Stimulated activated naive CD8-positive, alpha-beta T cell treated with anti-CD3 and anti-CD28 coated beads, Interleukin-15, amount 100 ng/mL, for 72 hours (primary cell): ENCODE data around the gene GAST.
"Not testable (repeated sequence)": the region's sequence is repeated elsewhere in the genome, so short reads cannot be mapped to it uniquely, and the experiment has no call there.

ENCODE experiments used
- ATAC-seq: fragments of 150-1000 bp; cut with Tn5 transposase; 2 replicates; pipeline ENCODE4 v1.10.0; 2021; ENCODE audit warnings: mild to moderate bottlenecking, moderate library complexity
- DNase-seq, 2 donors: peaks; one replicate each; pipeline ENCODE4 v3.0.0; 2021 to 2022
- H3K27ac Mint-ChIP-seq, 2 donors: one replicate each; pipeline ENCODE4 v1.8.0; 2022; ENCODE audit warnings: mild to moderate bottlenecking in 2 of 2, mixed read lengths in 2 of 2, moderate library complexity in 2 of 2
- H3K27me3 Mint-ChIP-seq: one replicate; pipeline ENCODE4 v1.8.0; 2022; ENCODE audit warnings: mixed read lengths
- H3K4me1 Mint-ChIP-seq: one replicate; pipeline ENCODE4 v1.8.0; 2022; ENCODE audit warnings: mild to moderate bottlenecking, mixed read lengths
- H3K4me3 Mint-ChIP-seq, 2 donors: one replicate each; pipeline ENCODE4 v1.8.0; 2022; ENCODE audit warnings: mild to moderate bottlenecking in 2 of 2, mixed read lengths in 2 of 2, moderate library complexity in 1 of 2
- H3K9me3 Mint-ChIP-seq, 2 donors: one replicate each; pipeline ENCODE4 v1.8.0; 2022; ENCODE audit warnings: mixed read lengths in 2 of 2

Gene GAST

GRCh38 chr17:41678907-41679739 is 33.0 kb upstream of the GAST start:
- ATAC-seq (peak; percentile 92), DNase-seq (peak; percentile 67 to 84)
- Mint-ChIP-seq H3K27ac (peak overlapping the region; percentile 94 to 98), H3K4me1 (peaks cover 77% of the 10 kb centered on the region), H3K4me3 (peak overlapping the region; percentile 79 to 83), H3K9me3 (peaks cover 7 to 9% of the 10 kb centered on the region in 2 donors), H3K27me3 (no peaks in the 10 kb centered on the region)

GRCh38 chr17:41679740-41680425 is 32.2 kb upstream of the GAST start:
- Mint-ChIP-seq H3K4me1 (peaks cover 76% of the 10 kb centered on the region), H3K4me3 (peak overlapping the region; percentile 79 to 83), H3K9me3 (peaks cover 7 to 9% of the 10 kb centered on the region in 2 donors), H3K27ac (peak overlapping the region; percentile 94 to 95), H3K27me3 (no peaks in the 10 kb centered on the region)
- DNase-seq (no peak), ATAC-seq (no peak)

GRCh38 chr17:41680426-41681040 is 31.6 kb upstream of the GAST start:
- ATAC-seq (no peak), DNase-seq (no peak)
- Mint-ChIP-seq H3K4me1 (peaks cover 72% of the 10 kb centered on the region), H3K27ac (peak overlapping the region in 1 of 2 donors; percentile 82), H3K27me3 (no peaks in the 10 kb centered on the region), H3K4me3 (no peak overlapping the region), H3K9me3 (peaks cover 7 to 9% of the 10 kb centered on the region in 2 donors)

DNA sequence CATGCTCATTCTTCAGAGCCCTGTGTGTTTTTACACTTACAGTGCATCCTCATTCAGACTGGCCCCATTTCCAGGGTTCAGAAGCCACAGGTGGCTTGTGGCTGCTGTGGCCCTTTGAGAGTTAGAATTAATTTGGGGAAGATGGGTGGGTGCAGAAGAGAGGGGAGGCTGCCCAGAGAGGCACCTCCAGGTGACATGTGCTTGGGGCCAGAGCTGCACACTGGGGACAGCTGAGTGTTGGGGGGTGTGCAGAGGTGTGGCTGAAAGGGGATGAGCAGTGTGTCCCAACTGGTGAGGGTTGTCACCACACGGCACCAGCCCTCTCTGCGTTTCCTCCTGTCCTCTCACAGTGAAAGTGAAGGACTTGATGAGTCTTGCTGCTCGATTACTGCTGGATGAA is 30.4 kb upstream of the GAST start:
- H3K4me1 Mint-ChIP-seq: peaks cover 62% of the 10 kb centered on the region
- no peaks in the 10 kb centered on the region for H3K27me3 Mint-ChIP-seq
- ATAC-seq (no peak), DNase-seq (no peak)
- H3K27ac Mint-ChIP-seq: peak overlapping the region in 1 of 2 donors; percentile 15
- peaks cover 1 to 6% of the 10 kb centered on the region in 2 donors for H3K9me3 Mint-ChIP-seq
- no peak overlapping the region for H3K4me3 Mint-ChIP-seq

- H3K4me1 Mint-ChIP-seq: peaks cover 62% of the 10 kb centered on the region
- ATAC-seq (no peak), DNase-seq (no peak)
- no peak overlapping the region for H3K27ac Mint-ChIP-seq
- no peak overlapping the region for H3K4me3 Mint-ChIP-seq
- H3K9me3 Mint-ChIP-seq: peaks cover 0 to 6% of the 10 kb centered on the region in 2 donors
- no peaks in the 10 kb centered on the region for H3K27me3 Mint-ChIP-seq
Observed at GRCh38 chr17:41682631-41683030, 29.5 kb upstream of the GAST start.

DNA sequence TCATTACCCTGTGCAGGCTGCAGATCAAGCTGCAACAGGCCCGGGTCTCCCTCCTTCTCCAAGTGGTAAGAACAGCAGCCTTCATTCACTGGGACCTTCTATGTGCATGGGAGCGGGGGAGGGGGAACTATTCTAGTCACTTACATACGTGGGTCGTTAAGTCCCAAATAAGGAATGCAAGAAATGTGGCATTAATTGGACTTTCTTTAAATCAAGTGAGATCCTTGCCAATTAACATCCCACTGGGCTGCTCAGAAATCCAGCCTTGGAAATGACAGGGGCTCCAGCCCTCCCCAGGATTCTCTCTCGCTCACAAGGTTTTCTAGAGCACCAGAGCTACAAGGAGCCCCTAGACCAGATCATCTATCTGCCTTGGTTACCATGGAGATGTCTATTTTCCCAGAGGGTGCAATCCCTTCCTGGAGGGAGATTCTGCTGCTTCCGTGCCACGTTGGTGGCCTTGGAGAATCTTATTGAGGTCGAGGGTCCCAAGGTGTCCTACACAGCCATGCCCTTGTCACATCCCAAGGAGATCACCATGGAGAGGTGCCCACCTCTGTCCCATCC is 28.6 kb upstream of the GAST start:
- no peak for DNase-seq
- Mint-ChIP-seq H3K4me3 (no peak overlapping the region), H3K9me3 (peaks cover 0 to under 1% of the 10 kb centered on the region in 2 donors), H3K27ac (no peak overlapping the region), H3K27me3 (no peaks in the 10 kb centered on the region), H3K4me1 (peaks cover 59% of the 10 kb centered on the region)
- no peak for ATAC-seq

GRCh38 chr17:41684035-41684434 is 28.1 kb upstream of the GAST start:
- Mint-ChIP-seq H3K27ac (no peak overlapping the region), H3K4me1 (peaks cover 59% of the 10 kb centered on the region), H3K9me3 (no peaks in the 10 kb centered on the region), H3K4me3 (no peak overlapping the region), H3K27me3 (no peaks in the 10 kb centered on the region)
- no peak for DNase-seq
- ATAC-seq: no peak

GRCh38 chr17:41685753-41686152 is 26.4 kb upstream of the GAST start:
- H3K27ac Mint-ChIP-seq, H3K9me3 Mint-ChIP-seq, H3K4me3 Mint-ChIP-seq, H3K27me3 Mint-ChIP-seq, DNase-seq, ATAC-seq: not testable (repeated sequence)
- H3K4me1 Mint-ChIP-seq: peaks cover 60% of the 10 kb centered on the region

GRCh38 chr17:41686281-41686680 is 25.9 kb upstream of the GAST start:
- Mint-ChIP-seq H3K9me3 (no peaks in the 10 kb centered on the region), H3K4me1 (peaks cover 65% of the 10 kb centered on the region), H3K27ac (no peak overlapping the region), H3K27me3 (no peaks in the 10 kb centered on the region), H3K4me3 (no peak overlapping the region)
- ATAC-seq (no peak), DNase-seq (no peak)

DNA sequence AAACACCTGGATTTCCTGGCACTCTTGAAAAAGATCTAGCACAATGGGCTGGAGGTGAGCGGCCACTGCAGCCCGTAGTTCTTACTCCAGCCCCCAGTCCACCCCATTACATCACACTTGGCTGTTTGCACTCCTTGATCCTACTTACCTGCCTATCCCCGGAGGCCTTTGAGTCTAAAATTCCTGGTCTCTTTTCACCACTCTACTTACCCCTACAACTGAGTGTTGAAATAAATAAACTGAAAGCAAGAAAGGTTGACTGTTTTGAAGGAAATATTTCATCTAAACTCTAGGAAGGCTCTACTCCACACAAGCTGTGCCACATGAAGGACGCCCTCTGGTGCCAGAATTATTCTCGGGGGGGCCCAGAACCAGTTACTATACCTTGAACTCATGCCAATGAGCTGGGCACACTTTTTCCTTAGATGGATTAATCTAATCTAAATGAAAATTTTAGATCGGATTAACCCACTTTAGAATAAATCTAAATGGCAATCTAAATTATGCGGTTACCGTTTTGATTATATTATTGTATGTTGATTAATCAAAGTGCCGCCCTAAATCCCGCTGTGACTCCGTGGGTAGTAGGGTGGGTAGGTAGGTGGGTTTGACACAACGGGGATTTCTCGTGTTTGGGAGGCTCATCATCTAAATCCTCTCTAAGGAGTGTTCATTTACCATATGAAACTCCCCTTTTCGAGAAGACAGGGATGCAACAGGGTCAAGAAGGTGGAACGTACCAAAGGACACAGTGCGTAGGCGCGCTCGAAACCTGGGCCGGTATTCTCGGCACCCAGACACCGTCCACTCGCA is 24.1 kb upstream of the GAST start:
- peak overlapping the region; percentile 100 for H3K27ac Mint-ChIP-seq
- H3K4me3 Mint-ChIP-seq: peak overlapping the region; percentile 98 to 100
- no peaks in the 10 kb centered on the region for H3K9me3 Mint-ChIP-seq
- H3K4me1 Mint-ChIP-seq: peaks cover 62% of the 10 kb centered on the region
- ATAC-seq (peak; percentile 34), DNase-seq (peak; percentile 45 to 63)
- no peaks in the 10 kb centered on the region for H3K27me3 Mint-ChIP-seq

DNA sequence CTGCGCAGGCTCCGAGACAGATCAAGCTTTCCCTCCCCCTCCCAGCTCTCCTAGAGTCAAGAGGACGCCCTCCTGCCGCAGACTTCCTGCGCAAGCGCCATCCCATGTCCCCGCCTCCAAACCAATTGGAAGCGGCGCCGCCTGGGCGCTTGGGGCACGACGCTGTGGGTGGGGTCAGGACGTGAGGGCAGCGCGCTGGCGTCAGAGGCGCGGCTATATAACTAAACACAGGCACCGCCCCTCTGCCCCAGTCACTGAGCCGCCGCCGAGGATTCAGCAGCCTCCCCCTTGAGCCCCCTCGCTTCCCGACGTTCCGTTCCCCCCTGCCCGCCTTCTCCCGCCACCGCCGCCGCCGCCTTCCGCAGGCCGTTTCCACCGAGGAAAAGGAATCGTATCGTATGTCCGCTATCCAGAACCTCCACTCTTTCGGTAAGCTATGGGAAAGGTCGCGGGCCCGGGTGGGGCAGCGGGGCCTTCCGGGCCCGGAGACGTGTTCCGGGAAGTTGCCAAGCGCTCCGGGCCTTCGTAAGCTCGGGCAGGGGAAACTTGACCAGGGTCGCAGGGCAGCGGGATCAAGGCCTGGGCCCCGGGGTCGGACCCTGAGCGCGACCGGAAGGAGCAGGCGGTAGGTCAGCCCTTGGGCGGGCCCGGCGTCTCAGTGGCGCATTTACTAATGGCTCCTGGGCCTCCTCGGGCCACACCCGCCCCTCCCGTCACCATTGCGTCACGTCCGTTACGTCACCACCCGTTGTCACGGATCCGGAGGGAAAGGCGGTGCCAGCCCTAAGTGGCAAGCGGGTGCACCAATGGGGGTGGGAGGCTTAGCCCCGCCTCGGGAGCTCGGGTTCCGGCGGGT is 23.3 kb upstream of the GAST start, which contains the start of gene EIF1:
Gene EIF1, plus strand, starts transcription at position 245 of the 856 bp plus-strand sequence. Its CDS starts 154 bp downstream, at position 399.
- ATAC-seq: peak; percentile 78
- Mint-ChIP-seq H3K4me3 (peak within 1 kb of the TSS; percentile 98 to 100), H3K27ac (peak within 1 kb of the TSS; percentile 100), H3K9me3 (no peaks in the 10 kb centered on the region), H3K27me3 (no peaks in the 10 kb centered on the region), H3K4me1 (peaks cover 65% of the 10 kb centered on the region)
- DNase-seq: peak; percentile 100

DNA sequence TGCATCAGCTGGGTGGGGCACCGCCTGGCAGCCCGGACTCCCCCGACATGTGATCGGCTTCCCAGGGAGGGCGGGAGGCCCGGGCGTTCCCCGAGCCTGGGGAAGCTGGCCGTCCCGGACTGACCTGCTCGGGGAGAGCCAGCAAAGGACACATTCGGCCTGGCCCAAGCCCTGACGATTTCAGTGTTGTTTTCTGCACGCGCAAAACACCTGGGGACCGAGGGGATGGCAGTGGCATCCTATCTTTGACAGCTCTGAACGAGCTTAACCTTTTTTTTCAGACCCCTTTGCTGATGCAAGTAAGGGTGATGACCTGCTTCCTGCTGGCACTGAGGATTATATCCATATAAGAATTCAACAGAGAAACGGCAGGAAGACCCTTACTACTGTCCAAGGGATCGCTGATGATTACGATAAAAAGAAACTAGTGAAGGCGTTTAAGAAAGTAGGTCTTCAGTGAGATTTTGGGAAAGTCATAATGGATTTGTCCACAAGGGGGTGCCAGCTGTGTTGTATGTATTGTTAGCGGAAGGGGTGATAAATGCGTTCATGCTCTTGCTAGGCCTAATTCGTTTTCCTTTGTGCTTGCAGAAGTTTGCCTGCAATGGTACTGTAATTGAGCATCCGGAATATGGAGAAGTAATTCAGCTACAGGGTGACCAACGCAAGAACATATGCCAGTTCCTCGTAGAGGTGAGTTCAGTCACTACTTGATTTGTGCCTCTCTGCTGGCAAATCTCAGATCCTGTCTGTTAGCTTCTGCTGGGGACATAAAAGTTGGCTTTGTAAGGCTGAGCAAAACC is 22.4 kb upstream of the GAST start:
- DNase-seq (peak; percentile 69 to 73), ATAC-seq (peak; percentile 16)
- Mint-ChIP-seq H3K27me3 (no peaks in the 10 kb centered on the region), H3K27ac (peak overlapping the region; percentile 100), H3K4me3 (peak overlapping the region; percentile 98 to 100), H3K9me3 (no peaks in the 10 kb centered on the region), H3K4me1 (peaks cover 62% of the 10 kb centered on the region)

- peaks cover 67% of the 10 kb centered on the region for H3K4me1 Mint-ChIP-seq
- H3K27me3 Mint-ChIP-seq: no peaks in the 10 kb centered on the region
- H3K4me3 Mint-ChIP-seq: peak overlapping the region; percentile 98 to 100
- ATAC-seq (no peak), DNase-seq (no peak)
- peak overlapping the region; percentile 100 for H3K27ac Mint-ChIP-seq
- no peaks in the 10 kb centered on the region for H3K9me3 Mint-ChIP-seq
Observed at GRCh38 chr17:41690497-41690896, 21.6 kb upstream of the GAST start.
